ENCODE measurements around the gene TCF7L1.
"Not testable (repeated sequence)": the region's sequence is repeated elsewhere in the genome, so short reads cannot be mapped to it uniquely, and the experiment has no call there.

TCF7L1 gene

GRCh38 chr2:85314884-85315242 lies 181.7 kb downstream of the TCF7L1 start:
- TF ChIP-seq CTCF (IDR thresholded peaks at IDR 0.05; ENCODE audit: extremely low read depth, missing control alignments) = no peak
- no peak for DNase-seq (ENCODE audit: low spot score)

- DNase-seq (ENCODE audit: low spot score) = not testable (repeated sequence)
Observed at GRCh38 chr2:85315921-85316320, 182.7 kb downstream of the TCF7L1 start.

- no peak for TF ChIP-seq CTCF (IDR thresholded peaks at IDR 0.05; ENCODE audit: extremely low read depth, missing control alignments)
- DNase-seq (ENCODE audit: low spot score) = no peak
Observed at GRCh38 chr2:85318222-85319074, 185.3 kb downstream of the TCF7L1 start.

- no peak for DNase-seq (ENCODE audit: low spot score)
- TF ChIP-seq CTCF (IDR thresholded peaks at IDR 0.05; ENCODE audit: extremely low read depth, missing control alignments) = no peak
Observed at GRCh38 chr2:85319796-85320195, 186.6 kb downstream of the TCF7L1 start.

- no peak for DNase-seq (ENCODE audit: low spot score)
- no peak for TF ChIP-seq CTCF (IDR thresholded peaks at IDR 0.05; ENCODE audit: extremely low read depth, missing control alignments)
Observed at GRCh38 chr2:85323351-85323987, 190.3 kb downstream of the TCF7L1 start.

GRCh38 chr2:85323988-85324367 lies 190.8 kb downstream of the TCF7L1 start:
- not testable (repeated sequence) for DNase-seq (ENCODE audit: low spot score)

- no peak for TF ChIP-seq CTCF (IDR thresholded peaks at IDR 0.05; ENCODE audit: extremely low read depth, missing control alignments)
- no peak for DNase-seq (ENCODE audit: low spot score)
Observed at GRCh38 chr2:85324639-85325465, 191.7 kb downstream of the TCF7L1 start.

- no peak for TF ChIP-seq CTCF (IDR thresholded peaks at IDR 0.05; ENCODE audit: extremely low read depth, missing control alignments)
- DNase-seq (ENCODE audit: low spot score) = no peak
Observed at GRCh38 chr2:85325466-85325811, 192.2 kb downstream of the TCF7L1 start.
